Raji (cell line): ENCODE measurements around the gene LIN9.
A peak's percentile ranks its signal among the peaks of the same experiment; 100 is the strongest.

Experiments used
- POLR2A ChIP-seq: IDR thresholded peaks from 2 replicates; pipeline ENCODE4 v1.6.1; 2011; ENCODE audit warnings: low read depth, low read length, control low read depth; ENCODE audit not compliant: insufficient read depth

LIN9 gene

DNA sequence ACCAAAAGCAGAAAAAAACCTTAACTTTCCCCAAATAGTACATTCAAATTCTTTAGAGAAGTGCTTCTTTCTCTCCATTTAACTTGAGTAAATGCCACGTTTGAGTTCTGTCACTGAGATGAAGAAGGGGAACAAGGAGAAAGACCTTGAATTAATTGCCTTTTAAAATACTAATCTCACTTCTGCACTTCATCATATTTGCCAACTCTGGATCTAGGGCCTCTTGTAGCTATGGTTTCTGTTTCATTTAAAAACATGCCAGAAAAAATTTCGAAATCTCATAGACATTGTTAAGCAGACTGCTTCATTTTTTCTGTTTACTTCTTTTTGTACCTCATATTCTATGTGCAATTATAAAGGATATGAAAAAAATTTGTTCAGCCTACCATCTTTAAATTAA, 60.9 kb downstream of the LIN9 start:
- TF ChIP-seq POLR2A = no peak

DNA sequence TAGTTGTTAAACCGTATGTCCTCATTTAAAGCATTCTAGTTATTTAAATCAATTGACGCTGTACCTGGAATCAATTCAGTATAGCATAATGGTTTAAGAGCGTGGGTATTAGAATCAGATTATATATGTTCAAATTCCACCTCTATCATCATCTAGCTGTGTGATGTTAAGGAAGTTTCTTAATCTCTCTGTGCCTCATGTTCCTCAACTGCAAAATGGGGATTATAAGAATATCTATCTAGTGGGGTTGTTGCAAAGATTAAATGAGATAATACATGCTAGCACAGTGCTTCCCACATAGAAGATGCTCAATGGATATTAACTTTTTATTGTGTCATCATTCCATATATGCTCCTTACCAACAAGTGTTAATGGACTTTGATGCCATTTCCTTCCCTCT, 69.5 kb downstream of the LIN9 start:
- TF ChIP-seq POLR2A = no peak

DNA sequence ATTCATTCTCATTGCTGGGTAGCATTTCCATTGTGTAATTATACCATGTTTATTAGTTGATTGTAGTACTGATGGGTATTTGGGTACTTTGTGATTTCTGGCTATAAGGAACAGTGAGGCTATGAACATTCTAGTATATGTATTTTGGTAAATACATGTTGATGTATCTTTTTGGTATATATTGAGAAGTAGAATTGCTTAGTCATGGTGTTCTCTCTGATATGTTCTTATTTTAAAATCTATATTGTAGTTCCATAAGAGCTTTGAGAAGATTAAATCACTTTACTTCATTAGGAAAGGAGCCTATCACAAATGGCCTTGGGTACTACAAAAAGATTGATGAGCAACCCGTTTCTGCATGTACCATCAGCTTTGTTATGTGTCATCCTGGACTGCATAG, 72.1 kb downstream of the LIN9 start:
- TF ChIP-seq POLR2A = no peak

DNA sequence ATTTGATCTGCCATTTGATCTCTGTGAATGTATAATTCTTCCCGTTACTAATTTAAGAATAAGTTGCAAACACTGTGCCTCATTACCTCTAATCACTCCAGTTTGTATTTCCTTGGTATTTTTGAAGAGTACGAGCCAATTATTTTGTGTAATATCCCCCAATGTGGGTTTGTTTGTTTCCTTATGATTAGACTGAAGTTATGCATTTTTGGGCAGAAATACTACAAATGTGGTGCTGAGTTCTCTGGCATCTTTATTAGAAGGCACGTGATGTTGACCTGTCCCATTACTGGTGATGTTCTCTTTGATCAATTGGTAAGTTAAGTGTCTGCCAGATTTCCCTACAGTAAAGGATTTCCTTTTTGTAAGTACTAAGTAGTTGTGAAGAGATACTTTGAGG, 75.2 kb downstream of the LIN9 start:
- no peak for TF ChIP-seq POLR2A

DNA sequence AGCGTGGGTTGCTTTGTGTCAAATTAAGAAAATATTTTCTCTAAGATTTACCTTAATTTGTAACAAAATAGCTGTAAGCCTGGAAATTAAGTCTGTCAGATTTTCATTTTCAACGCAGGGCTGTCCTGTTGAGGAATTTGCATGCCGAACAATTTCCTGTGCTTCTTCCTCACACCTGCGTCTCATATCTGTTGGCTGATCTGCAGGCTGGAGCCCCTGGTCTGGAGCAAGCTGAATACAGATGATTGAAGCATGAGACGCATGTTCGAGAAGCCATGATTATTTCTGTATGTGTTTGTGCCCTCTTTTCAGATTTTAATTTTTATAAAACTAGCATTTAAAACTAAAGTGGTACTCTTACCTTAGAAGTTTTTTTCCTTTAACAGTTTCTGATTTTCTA, 75.7 kb downstream of the LIN9 start:
- peak; percentile 33; the same call in 1 of the 2 replicates for TF ChIP-seq POLR2A

DNA sequence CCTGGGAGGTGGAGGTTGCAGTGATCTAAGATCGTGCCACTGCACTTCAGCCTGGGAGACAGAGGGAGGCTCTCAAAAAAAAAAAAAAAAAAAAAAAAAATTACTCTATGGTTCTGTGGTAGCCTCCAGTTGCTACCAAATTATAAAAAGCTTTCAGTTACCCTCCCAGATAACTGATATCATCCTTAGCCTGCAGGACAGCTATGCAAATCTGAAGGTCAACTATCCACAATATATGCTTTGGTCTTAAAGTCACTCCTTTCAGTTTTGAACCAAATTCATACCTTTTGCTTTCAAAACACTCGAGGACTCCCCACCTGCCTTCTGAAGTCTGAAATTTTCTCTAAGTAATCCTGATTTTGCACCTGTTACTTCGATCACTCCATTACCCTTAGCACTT, 82.4 kb downstream of the LIN9 start:
- no peak for TF ChIP-seq POLR2A

DNA sequence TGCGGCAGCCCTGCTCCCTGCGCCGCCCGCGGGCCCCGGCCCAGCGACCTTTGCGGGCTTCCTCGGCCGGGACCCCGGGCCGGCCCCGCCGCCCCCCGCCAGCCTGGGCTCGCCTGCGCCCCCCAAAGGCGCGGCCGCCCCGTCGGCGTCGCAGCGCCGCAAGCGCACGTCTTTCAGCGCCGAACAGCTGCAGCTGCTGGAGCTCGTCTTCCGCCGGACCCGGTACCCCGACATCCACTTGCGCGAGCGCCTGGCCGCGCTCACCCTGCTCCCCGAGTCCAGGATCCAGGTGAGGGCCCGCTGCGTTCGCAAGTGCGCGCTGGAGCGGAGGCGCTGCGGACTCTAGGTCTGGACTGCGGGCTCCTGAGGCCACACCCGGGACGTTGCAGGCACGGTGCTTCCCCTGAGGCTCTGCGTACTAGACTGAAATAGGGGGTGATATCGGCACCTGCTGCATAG, 85.1 kb downstream of the LIN9 start:
- TF ChIP-seq POLR2A = no peak

DNA sequence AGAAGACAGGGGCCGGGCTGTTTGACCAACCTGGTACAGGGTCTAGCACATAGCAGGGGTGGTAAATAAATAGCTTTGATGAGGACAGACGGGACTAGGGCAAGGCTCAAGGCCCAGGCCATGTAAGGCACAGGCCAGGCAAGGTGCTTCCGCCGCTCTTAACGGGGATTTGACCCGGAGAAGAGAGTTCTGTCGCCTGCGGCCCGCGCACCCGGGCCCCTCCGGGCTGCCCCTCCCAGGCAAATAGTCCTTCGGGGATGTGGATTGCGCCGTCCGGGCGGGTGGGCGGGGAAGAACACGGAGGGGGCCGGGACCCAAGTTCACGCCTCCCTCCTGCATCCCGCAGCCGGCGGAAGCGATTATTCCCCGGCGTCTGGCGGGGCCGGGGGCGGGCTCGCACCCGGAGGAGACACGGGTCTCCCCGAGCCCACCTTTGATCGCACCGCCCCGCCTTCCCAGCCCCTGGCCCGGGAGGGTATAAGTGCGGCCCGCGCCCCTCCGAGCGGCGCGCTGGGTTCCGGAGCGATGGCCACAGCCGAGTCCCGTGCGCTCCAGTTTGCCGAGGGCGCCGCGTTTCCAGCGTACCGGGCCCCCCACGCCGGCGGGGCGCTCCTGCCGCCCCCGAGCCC, 85.7 kb downstream of the LIN9 start, which contains the start of gene MIXL1:
Gene MIXL1, plus strand, starts transcription at position 508 of the 629 bp plus-strand sequence. Its CDS starts 18 bp downstream, at position 526.
- no peak for TF ChIP-seq POLR2A

DNA sequence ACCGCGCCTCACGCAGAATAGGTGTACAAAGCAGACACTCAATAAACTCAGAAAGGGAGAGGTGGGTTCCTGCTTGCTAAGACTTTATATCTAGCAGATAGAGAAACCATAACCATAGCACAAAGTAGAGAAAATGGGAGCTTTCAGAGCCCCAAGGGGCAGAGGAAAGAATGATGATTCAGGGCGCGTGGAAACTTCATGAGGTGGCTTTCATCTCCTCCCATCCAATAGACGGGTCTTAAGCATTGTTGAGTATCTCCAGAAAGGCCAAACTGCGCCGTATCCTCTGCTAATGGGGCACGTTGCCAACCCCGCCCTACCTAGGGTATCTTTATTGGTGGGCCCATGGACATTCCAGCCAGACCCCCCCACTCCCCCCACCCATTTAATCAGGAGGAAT, 86.3 kb downstream of the LIN9 start:
- TF ChIP-seq POLR2A = no peak

DNA sequence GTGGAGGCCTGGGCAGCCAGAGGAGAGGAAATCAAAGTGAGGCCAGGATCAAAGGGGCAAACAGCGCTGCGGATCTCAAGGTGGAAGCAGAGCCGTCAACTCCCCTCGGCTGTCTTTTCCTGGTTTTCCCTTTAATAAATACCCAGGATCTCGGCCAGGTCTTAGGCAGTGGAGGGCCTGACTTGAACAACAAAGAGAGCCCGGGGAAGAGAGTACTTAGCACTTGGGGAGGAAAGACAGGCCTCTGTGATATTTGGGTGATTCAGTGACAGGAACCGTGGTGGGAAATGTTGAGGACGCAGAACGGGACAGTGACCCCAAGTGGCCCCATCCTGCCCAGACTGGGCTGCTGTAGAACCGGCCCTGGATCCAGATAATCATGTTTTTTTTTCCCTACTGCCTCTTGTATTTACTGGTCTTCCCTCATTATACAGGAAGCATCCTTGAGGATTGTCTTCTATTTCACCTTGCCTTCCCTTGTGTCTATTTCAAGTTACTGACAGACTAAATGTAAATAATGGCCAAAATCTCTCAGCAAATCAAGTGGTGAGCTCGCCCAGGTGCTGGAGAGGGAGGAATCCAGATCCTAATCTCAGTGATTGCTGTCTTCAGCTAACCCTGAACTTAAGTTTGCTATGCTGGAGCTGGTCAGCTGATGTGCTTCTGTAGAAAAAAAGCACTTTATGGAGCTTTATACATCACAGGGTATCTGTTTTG, 88.3 kb downstream of the LIN9 start:
- no peak for TF ChIP-seq POLR2A

DNA sequence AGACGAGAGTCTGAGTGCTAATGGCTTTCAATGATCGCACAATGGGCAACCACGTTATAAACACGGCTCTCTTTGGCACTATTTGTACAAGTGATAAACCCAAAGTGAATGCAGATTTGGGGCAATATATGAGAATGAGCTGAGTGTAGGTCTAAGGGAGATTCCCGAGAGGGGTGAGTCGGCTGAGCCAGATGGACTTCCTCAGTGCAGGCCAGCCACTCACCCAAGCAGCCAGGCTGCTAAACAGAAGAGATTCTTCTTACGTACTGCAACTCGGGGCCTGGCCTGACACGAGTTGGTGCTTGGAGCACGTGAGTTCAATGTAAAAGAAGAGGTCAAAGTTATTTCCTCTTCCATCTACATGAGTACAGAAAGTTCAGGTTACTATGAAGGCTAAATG, 91.7 kb downstream of the LIN9 start:
- TF ChIP-seq POLR2A = no peak

DNA sequence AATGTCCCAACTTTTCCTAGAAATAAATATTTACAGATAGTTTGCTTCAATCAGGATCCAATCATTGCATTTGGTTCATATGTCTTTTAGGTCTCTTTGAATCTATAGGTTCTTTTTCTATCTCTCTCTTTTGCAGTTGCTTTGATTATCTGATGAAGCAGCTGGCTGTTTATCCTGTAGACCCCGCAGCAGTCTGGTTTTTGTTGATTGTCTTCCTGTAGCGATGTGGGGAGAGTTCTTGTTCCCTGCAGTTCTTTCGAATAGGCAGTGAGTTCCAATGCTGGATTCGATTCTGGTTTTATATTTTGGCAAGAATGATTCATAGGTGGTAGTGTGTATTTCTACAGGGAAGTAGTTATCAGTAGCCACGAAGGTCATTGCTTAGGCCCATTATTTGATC, 92.9 kb downstream of the LIN9 start:
- no peak for TF ChIP-seq POLR2A

DNA sequence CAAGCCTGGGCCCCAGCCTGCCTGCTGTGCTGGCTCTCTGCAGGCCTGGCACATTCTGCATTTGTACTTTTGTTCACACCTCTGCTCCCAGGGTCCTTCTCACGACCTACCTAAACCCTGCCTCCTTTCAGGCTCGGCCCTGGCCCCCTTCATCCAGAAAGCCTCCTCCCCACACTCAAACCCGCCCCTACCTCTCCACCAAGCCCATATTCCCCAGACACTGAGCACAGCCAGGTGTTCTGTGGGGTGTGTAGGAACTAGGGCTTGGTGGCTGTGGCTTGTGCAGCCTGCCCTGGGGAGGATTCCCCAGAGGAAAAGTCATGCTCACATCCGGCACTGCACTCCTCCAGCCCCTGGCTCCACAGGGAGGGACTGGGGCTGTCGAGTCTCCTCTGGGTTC, 93.7 kb downstream of the LIN9 start:
- TF ChIP-seq POLR2A = no peak

DNA sequence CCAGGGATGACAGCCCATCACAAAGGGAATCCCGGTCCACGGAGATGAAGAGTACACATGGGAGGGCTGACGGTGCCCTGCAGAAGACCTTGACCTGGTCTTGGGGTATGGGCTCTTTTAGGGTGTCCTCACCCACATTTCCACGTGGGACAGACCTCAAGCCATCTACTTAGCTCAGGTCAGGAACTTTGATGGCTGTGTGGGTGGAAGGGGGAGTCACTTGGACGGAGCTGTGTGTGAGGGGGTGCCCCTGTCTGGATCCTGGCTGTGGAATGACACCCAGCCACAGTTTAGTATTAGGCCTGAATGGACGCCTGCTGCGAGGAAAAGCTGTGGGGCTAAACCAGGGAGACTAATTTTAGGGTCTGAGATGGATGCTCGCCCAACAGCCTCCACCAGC, 96.4 kb downstream of the LIN9 start:
- TF ChIP-seq POLR2A = no peak

DNA sequence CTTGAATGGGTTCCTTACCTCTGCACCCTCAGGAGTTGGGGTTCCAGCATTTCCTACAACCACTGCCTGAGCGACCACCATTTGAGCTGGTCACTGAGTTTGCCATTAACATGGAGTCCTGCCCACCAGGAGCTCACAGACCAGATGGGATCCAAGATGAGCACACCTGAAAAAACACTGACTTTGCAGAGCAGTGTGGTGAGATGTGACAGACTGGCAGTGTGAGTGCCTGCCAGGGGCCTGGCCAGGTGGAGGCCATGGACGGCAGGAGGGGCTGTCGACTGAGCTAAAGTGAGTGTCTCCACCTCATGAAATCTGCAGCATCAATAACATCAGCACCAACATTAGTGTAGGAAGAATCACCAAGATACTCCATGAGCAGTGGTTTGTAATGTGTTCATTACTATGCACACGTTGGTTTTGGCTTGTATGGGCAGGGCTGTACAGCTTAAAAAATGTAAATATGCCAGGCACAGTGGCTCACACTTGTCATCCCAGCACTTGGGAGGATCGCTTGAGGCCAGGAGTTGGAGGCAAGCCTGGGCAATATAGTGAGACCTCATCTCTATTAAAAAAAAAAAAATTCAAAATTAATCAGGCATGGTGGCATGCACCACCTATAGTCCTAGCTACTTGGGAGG, 97.7 kb downstream of the LIN9 start:
- TF ChIP-seq POLR2A = no peak

DNA sequence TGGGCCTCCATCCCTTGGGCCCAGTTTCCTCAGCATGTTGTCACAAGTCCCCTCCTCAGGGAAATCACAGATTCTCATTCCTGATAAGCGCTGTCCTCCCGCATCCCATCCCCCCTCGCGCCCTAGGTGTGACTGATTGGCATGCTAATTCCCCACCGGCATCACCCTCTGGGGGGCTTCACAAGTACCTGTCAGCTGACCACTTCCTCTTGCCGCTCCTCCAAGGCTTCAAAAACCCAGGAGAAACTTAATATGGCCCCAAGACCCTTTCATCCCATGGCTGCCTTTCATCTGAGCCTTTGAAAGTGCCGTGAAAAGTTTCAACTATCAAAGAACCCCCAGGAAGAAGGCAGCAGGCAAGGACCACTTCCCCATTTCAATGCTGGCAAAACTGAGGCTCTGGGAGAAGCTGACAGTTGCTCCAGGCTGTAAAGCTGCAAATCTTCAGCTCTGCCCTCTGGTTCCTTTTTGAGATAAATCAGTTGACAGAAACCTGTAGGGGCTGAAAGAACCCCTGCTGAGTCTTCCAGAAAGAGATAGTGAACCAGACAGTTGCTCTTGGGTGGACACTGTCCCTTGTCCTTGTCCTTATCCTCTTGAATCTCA, 98.3 kb downstream of the LIN9 start:
- TF ChIP-seq POLR2A = no peak
